SH-SY5Y (cell line): ENCODE data around the gene HAUS5.

Experiments
- GATA2 ChIP-seq: IDR thresholded peaks from 2 replicates; pipeline ENCODE4 v1.6.1; 2011; ENCODE audit warnings: mild to moderate bottlenecking, low read depth, low read length
- GATA3 ChIP-seq: IDR thresholded peaks from 2 replicates; pipeline ENCODE4 v1.6.1; 2011; ENCODE audit warnings: low read depth, mild to moderate bottlenecking, low read length, moderate library complexity

GRCh38 chr19:35642798-35643254, 30.3 kb downstream of the HAUS5 start:
- TF ChIP-seq GATA2 (no peak), GATA3 (no peak)
